Body of pancreas (tissue), 4 donors: ENCODE results near the gene ZNF276. TPM values are rescaled to one million over a fixed set of nuclear protein-coding genes. Genes with fewer than 3 reads are reported as not detected.

Experiments used
- ATAC-seq: fragments of 150-250 bp; one replicate; pipeline ENCODE4 v1.9.1; 2016
- DNase-seq, 4 donors: peaks; one replicate each; pipeline ENCODE4 v3.0.0-alpha.2; 2019
- H3K27ac ChIP-seq, 4 donors: fragments of 200-600 bp; sonication (generic); 1 replicate in 3 of 4; 2 replicates in 1 of 4; pipeline versions ENCODE4 v1.5.1 to v1.6.1; 2016 to 2019; ENCODE audit warnings: mild to moderate bottlenecking in 1 of 4, mixed read lengths in 1 of 4, moderate library complexity in 1 of 4
- H3K27me3 ChIP-seq, 2 donors: fragments of 200-600 bp; sonication (generic); one replicate each; pipeline ENCODE4 v1.6.0; 2016; ENCODE audit warnings: mild to moderate bottlenecking in 1 of 2
- H3K36me3 ChIP-seq, 2 donors: fragments of 200-600 bp; sonication (generic); replicated peaks in 1 of 2; 2 replicates each; pipeline ENCODE4 v1.5.1; 2016; ENCODE audit warnings: low read depth in 2 of 2; ENCODE audit not compliant: insufficient read depth in 1 of 2
- H3K4me1 ChIP-seq: fragments of 200-600 bp; sonication (generic); one replicate; pipeline ENCODE4 v1.6.0; 2016
- H3K4me3 ChIP-seq, 2 donors: fragments of 200-600 bp; sonication (generic); 1 replicate in 1 of 2; 2 replicates in 1 of 2; pipeline ENCODE4 v1.5.1; 2016 to 2019
- H3K9me3 ChIP-seq, 3 donors: fragments of 200-600 bp; sonication (generic); 1 replicate in 2 of 3; 2 replicates in 1 of 3; pipeline ENCODE4 v1.5.1; 2016
- POLR2A ChIP-seq, 3 donors: fragments of 450-650 bp; IDR thresholded peaks; one replicate each; pipeline ENCODE4 v1.6.1; 2016; ENCODE audit warnings: antibody characterized with exemption in 3 of 3, mild to moderate bottlenecking in 2 of 3
- WGBS, 2 donors: methylation state at CpG; one replicate each; pipeline ENCODE4 v1.1.5; 2017; 5-methylcytosine and 5-hydroxymethylcytosine counted together
- intact Hi-C: fragments of 100-400 bp; cut with DNase I; formaldehyde crosslinking; loops from one replicate; pipeline ENCODE4 v1.15.1; 2023
- total RNA-seq, 2 donors: library from RNA; depleted of rRNA; stranded (reverse); fragments of >200 nt; gene quantifications; one replicate each; pipeline ENCODE4 v1.1.0, GENCODE V29; 2016
- TF ChIP-seq, protein P1 (sequence below), 7 experiments: fragments of 450-650 bp in 4 of 7; fragments of 200-600 bp in 3 of 7; sonication (generic) in 3 of 7; IDR thresholded peaks; one replicate each; pipeline ENCODE4 v1.5.1; 2016 to 2019; ENCODE audit warnings: antibody characterized with exemption in 7 of 7

Gene ZNF276
- total RNA-seq, 2 donors from 2014 or later: 20.8 to 41.2 TPM

DNA sequence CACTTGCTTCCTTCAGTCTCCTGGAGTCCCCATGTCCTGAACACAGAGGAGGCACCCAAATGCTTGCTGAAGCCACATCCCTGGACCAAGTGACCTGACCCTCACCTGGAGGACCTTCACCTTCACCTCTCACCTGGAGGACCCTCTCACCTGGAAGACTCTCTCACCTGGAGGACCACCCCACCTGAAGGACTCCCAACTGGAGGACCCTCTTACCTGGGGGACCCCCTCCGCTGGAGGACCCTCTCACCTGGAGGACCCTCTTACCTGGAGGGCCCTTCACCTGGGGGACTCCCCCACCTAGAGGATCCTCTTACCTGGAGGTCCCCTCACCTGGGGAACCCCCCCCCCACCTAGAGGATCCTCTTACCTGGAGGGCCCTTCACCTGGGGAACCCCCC, 35.4 kb upstream of the ZNF276 start:
- WGBS, 2 donors: 82 to 100% methylated on average over 1 of the region's 1 CpG
- H3K27me3 ChIP-seq: no peaks in the 10 kb centered on the region
- H3K4me1 ChIP-seq: peaks cover 23% of the 10 kb centered on the region
- intact Hi-C loops: no loop called here
- H3K9me3 ChIP-seq: no peaks in the 10 kb centered on the region
- ATAC-seq: no peak
- no peak overlapping the region for H3K4me3 ChIP-seq
- H3K27ac ChIP-seq: no peak overlapping the region
- DNase-seq: no peak
- TF ChIP-seq, protein P1, sequence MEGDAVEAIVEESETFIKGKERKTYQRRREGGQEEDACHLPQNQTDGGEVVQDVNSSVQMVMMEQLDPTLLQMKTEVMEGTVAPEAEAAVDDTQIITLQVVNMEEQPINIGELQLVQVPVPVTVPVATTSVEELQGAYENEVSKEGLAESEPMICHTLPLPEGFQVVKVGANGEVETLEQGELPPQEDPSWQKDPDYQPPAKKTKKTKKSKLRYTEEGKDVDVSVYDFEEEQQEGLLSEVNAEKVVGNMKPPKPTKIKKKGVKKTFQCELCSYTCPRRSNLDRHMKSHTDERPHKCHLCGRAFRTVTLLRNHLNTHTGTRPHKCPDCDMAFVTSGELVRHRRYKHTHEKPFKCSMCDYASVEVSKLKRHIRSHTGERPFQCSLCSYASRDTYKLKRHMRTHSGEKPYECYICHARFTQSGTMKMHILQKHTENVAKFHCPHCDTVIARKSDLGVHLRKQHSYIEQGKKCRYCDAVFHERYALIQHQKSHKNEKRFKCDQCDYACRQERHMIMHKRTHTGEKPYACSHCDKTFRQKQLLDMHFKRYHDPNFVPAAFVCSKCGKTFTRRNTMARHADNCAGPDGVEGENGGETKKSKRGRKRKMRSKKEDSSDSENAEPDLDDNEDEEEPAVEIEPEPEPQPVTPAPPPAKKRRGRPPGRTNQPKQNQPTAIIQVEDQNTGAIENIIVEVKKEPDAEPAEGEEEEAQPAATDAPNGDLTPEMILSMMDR (IDR thresholded peaks at IDR 0.05): no peak
- TF ChIP-seq POLR2A (IDR thresholded peaks at IDR 0.05): no peak
- H3K36me3 ChIP-seq: peaks cover 0 to 5% of the 10 kb centered on the region in 2 donors

DNA sequence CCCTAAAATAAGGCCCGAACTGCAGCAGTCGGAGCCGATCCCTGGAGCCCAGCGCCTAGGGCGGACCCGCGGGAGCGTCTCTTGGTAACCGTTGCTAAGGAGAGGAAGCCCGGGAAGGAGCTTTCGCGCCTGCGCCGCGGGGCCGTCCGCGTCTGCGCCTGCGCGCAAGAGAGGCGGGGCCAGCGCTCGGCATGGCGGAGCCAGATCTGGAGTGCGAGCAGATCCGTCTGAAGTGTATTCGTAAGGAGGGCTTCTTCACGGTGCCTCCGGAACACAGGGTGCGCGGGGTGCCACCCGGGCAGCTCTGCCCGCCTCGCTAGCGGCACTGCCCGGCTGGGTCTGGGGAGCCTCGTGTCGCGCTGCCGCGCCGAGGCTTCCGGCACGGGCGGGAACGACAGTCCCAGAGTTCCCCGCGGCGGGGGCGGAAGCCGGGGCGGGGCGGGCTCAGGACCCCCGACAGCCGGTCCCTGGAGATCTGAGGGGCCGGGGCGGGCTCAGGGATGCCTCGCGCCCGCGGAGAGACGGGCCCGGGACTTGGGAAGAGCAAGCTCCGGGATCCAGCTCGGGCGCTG, 34.7 kb upstream of the ZNF276 start, which contains the start of gene CDK10:
TSS of gene CDK10 (plus strand) at position 170 of the 572 bp plus-strand sequence. CDS start at position 192, 22 bp downstream.
- TF ChIP-seq, protein P1 (IDR thresholded peaks at IDR 0.05): peak in 2 of 7 experiments; percentile 6
- TF ChIP-seq POLR2A (IDR thresholded peaks at IDR 0.05): peak; percentile 40 to 85 (median 46)

DNA sequence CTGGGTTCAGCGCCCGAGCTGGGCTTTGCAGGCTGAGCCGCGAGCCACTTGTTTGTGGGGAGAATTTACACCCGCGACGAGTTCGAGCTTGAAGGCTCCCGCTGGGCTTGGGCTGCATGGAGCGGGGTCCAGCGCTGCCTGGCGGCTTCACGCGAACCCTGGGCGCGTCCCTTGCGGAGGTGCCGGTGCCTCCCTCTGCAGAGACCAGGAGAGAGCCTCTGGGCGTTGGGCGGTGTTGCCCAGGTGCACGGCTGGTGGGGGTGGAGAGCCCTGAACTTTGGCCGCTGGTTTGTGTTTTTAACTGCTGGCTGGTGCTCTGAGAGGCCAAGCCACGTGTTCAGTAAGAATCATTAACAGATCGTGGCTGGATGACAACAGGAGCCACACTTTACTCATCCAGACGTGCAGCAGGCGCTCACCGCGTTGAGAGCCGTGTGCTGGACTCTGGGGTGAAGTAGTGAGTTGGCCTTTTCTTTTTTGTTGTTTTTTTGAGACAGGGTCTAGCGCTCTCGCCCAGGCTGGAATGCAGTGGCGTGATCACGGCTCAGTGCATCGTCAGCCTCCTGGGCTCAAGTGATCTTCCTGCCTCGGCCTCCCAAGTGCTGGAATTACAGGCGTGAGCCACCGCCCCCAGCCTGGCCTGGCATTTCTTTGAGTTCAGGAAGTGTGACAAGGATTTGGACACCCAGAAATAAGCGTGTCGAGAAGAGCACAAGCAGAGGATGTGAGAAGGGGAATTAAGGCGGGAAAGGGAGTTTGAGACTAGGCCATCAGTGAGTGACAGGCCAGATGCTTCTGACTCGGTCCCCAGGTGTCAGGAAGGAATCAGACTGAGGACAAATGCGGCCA, 34.0 kb upstream of the ZNF276 start:
- DNase-seq: peak; percentile 85 to 93 (median 89)
- Histone ChIP-seq H3K36me3 (peaks cover 7 to 12% of the 10 kb centered on the region in 2 donors), H3K4me1 (peaks cover 23% of the 10 kb centered on the region), H3K27ac (peak overlapping the region; percentile 52 to 94 (median 78)), H3K27me3 (no peaks in the 10 kb centered on the region), H3K9me3 (no peaks in the 10 kb centered on the region), H3K4me3 (peak overlapping the region; percentile 81 to 88)
- intact Hi-C loops: no loop called here
- TF ChIP-seq, protein P1 (IDR thresholded peaks at IDR 0.05): no peak
- TF ChIP-seq POLR2A (IDR thresholded peaks at IDR 0.05): peak; percentile 51 to 79 (median 65)
- 6 to 24% methylated on average over 12 to 42 of the region's 42 CpGs for WGBS, 2 donors
- ATAC-seq: peak; percentile 87

More for the DNA sequence above, 34.7 kb upstream of the ZNF276 start, which contains the start of gene CDK10:
- peaks cover 0 to 10% of the 10 kb centered on the region in 2 donors for H3K36me3 ChIP-seq
- intact Hi-C loops: no loop called here
- no peaks in the 10 kb centered on the region for H3K9me3 ChIP-seq
- H3K4me1 ChIP-seq: peaks cover 23% of the 10 kb centered on the region
- peak within 1 kb of the TSS; percentile 81 to 88 for H3K4me3 ChIP-seq
- DNase-seq (peak; percentile 91 to 94 (median 92)), ATAC-seq (peak; percentile 89)
- peak within 1 kb of the TSS; percentile 60 to 94 (median 78) for H3K27ac ChIP-seq
- 0% methylated on average over 9 to 67 of the region's 67 CpGs for WGBS, 2 donors
- H3K27me3 ChIP-seq: no peaks in the 10 kb centered on the region

DNA sequence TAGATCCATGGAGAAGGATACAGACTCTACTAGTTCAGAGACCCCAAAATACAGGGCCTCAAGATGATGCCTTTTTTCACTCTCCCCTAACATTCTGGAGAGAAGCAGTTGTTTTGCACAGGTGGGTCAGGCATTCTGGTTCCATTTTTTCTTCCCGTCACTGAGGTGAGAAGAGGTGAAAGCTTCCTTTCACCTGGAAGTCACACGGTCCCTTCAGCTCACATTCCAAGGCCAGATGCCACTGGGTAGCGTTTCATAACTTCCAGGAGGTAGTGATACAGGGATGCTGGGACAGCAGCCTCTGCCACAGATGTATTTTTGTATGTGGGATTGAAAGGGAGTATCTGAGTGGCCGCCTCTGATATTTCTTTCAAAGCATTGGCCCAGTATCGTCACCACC, 32.9 kb upstream of the ZNF276 start:
- 57 to 59% methylated on average over 5 of the region's 5 CpGs for WGBS, 2 donors
- peaks cover 9 to 18% of the 10 kb centered on the region in 2 donors for H3K36me3 ChIP-seq
- no peak overlapping the region for H3K4me3 ChIP-seq
- peaks cover 23% of the 10 kb centered on the region for H3K4me1 ChIP-seq
- peak overlapping the region in 1 of 4 donors; percentile 94 for H3K27ac ChIP-seq
- ATAC-seq (no peak), DNase-seq (no peak)
- H3K9me3 ChIP-seq: no peaks in the 10 kb centered on the region
- TF ChIP-seq POLR2A (IDR thresholded peaks at IDR 0.05): no peak
- TF ChIP-seq, protein P1 (IDR thresholded peaks at IDR 0.05): no peak
- H3K27me3 ChIP-seq: no peaks in the 10 kb centered on the region
- intact Hi-C loops: no loop called here
